ENCODE results near the gene MAML3.

MAML3 gene

GRCh38 chr4:139933541-139933940, 220.4 kb downstream of the MAML3 start:
- H3K4me3 ChIP-seq (ENCODE audit: control insufficient read depth, low read depth, low read length), result no peak overlapping the region
- no peak for DNase-seq (ENCODE audit: low read depth)
- TF ChIP-seq, protein P1, sequence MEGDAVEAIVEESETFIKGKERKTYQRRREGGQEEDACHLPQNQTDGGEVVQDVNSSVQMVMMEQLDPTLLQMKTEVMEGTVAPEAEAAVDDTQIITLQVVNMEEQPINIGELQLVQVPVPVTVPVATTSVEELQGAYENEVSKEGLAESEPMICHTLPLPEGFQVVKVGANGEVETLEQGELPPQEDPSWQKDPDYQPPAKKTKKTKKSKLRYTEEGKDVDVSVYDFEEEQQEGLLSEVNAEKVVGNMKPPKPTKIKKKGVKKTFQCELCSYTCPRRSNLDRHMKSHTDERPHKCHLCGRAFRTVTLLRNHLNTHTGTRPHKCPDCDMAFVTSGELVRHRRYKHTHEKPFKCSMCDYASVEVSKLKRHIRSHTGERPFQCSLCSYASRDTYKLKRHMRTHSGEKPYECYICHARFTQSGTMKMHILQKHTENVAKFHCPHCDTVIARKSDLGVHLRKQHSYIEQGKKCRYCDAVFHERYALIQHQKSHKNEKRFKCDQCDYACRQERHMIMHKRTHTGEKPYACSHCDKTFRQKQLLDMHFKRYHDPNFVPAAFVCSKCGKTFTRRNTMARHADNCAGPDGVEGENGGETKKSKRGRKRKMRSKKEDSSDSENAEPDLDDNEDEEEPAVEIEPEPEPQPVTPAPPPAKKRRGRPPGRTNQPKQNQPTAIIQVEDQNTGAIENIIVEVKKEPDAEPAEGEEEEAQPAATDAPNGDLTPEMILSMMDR (IDR thresholded peaks at IDR 0.05; ENCODE audit: control insufficient read depth, insufficient read depth, low read depth, low read length, missing control alignments), result no peak

GRCh38 chr4:139933104-139933503, 220.9 kb downstream of the MAML3 start:
- no peak for DNase-seq (ENCODE audit: low read depth)
- H3K4me3 ChIP-seq (ENCODE audit: control insufficient read depth, low read depth, low read length), result no peak overlapping the region
- TF ChIP-seq, protein P1 (IDR thresholded peaks at IDR 0.05; ENCODE audit: control insufficient read depth, insufficient read depth, low read depth, low read length, missing control alignments), result no peak

DNA sequence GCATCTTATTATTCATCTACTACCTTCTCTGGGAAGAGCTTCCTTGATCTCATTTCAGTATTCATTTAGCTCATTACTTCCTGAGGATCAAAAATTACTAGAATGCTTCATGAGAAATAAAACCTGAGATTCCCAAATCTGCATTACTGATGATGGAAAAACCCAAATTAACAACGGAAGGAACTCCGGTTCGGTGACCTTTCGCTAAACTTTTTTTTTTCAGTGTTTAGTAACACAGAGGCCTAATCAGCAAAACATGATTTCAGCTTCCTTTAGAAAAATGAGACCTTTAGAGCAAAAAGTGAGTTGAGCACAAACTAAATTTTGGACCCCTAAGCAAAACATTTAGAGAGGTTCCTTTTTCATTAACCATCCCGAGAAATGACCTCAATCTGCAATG, 229.2 kb downstream of the MAML3 start:
- H3K4me3 ChIP-seq (ENCODE audit: control insufficient read depth, low read depth, low read length), result no peak overlapping the region
- no peak for DNase-seq (ENCODE audit: low read depth)
- TF ChIP-seq, protein P1 (IDR thresholded peaks at IDR 0.05; ENCODE audit: control insufficient read depth, insufficient read depth, low read depth, low read length, missing control alignments), result no peak

DNA sequence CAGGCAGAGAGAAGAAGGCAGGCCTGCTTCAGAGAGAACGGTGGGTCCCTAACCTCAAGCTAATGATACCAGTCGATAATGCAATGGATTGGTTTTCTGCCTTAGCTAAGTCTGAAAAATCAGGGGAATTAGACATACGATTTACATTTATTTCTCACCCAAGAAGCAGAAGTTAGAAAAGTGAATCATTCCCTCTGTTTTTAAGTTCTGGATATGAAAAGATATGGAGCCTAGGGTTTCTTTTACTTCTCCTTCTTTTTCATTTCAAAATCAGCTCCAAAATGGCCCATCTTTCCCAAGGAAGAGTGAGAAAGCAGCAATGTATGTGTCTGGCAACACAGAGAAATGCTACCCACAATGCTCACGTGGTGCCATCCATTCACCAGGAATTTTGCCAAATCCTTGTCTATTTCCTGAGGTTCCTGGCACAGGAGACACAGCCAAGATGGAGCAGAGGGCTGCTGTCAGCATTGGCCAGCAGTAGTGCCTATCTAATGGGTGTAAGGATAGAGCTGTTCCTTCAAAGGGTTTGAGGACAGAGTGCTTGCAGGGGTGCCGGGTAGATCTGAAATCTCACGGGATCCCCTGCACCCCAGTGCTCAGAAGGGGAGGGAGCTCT, 231.5 kb downstream of the MAML3 start:
- no peak overlapping the region for H3K4me3 ChIP-seq (ENCODE audit: control insufficient read depth, low read depth, low read length)
- TF ChIP-seq, protein P1 (IDR thresholded peaks at IDR 0.05; ENCODE audit: control insufficient read depth, insufficient read depth, low read depth, low read length, missing control alignments), result no peak
- DNase-seq (ENCODE audit: low read depth), result no peak

DNA sequence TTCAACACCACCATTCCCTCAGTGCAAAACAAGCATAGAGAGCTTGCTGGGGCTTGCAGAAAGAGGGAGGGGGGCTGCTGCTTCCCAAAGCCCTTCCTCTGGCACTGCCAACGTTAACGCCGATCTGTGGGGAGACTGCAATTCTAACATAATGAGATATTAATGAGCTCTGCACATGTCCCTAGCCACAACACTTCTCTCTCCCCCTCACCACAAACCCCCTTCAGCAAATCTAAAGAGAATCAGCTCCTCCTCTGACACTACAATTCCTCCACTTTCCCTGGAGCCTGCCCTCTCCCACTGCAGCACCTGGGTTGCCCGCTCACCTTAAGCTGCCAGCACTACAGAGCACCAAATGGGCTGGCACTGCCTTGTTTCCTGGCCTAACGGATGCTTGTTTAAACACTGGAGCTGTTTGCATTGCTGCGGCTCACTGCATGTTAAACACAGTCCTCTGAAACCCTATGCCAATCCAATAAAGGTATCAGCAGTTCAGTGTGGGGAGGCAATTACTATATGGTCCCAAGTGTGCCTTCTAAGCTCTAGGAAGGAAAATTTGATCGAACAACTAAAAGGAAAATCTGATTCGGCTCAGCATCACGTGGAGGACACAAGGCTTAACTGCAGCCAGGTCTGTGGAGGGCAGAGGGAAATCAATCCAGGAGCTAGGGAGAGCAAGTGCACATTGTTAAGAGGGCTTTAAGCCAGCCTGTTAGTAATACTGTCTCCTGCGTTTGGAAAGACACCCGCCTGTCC, 232.4 kb downstream of the MAML3 start:
- H3K4me3 ChIP-seq (ENCODE audit: control insufficient read depth, low read depth, low read length), result no peak overlapping the region
- DNase-seq (ENCODE audit: low read depth), result no peak
- TF ChIP-seq, protein P1 (IDR thresholded peaks at IDR 0.05; ENCODE audit: control insufficient read depth, insufficient read depth, low read depth, low read length, missing control alignments), result no peak

DNA sequence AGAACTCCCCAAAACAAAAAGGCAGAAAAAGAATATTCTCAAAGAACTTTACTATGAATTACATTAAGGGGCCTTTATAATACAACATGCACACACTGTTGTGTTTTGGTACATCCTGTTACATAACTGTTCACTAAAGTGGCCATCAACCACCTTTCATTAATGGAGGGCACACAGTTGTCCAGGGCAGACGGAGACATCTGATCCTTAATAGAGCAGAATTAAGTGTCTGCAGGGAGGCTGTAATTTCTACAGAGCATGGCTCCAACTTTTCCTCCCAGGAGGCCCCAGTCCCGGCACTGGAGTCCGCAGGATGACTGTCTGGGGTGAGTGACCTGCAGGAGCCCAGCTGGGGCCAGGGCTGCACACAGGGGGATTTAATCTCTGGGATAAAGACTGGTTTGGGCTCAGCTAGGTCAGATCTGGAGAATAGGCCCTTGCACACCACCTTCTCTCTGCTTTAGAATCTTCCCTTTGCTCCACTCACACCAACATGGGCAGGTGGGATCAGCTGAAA, 233.4 kb downstream of the MAML3 start:
- TF ChIP-seq, protein P1 (IDR thresholded peaks at IDR 0.05; ENCODE audit: control insufficient read depth, insufficient read depth, low read depth, low read length, missing control alignments), result no peak
- no peak overlapping the region for H3K4me3 ChIP-seq (ENCODE audit: control insufficient read depth, low read depth, low read length)
- DNase-seq (ENCODE audit: low read depth), result no peak

Measured in AG09309 (cell line).